NCI-H510A treated with DMSO at 0.1 percent for 48 hours (cell line): ENCODE data around the gene ATP13A1.

Experiments used
- DNase-seq: peaks from one replicate; lab custom pipeline; 2025; lab: John Stamatoyannopoulos, UW

ATP13A1 gene

DNA sequence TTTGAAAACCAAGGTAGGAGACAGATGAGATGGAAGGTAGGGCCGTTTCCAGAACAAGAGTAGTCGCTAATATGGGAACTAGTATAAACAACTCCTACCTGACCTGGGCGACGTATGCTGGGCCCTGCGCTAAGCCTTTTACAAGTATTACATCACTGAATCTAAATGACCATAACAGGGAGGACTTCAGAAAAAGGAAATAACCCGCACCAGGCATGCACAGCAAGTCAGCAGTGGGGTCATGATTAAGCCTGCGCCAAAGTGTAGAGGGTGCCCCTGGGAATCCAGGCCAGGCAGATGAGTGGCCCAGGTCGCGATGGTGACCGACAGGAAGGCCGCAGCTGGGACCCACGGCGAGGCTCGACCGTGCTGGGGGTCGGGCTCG lies 613 bp downstream of the ATP13A1 start:
- DNase-seq: no peak

DNA sequence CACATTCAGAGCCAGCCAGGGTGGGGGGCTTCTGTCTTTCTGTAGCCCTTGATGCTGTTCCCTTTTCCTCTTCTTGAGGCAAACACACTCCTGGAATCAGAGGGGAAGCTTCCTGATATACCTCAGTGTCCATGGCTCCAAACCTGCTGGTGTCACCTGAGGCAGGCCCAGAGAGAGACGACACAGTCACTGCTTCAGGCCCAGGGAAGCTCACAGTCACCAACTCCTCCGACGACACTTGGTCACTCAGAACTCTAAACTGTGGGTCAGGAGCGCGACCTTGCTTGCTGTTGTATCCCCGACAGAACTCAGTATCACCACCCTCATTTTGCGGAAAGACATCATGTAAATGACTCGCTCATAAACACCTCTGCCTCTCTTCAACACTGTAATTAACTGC lies 1.1 kb downstream of the ATP13A1 start:
- DNase-seq: no peak

DNA sequence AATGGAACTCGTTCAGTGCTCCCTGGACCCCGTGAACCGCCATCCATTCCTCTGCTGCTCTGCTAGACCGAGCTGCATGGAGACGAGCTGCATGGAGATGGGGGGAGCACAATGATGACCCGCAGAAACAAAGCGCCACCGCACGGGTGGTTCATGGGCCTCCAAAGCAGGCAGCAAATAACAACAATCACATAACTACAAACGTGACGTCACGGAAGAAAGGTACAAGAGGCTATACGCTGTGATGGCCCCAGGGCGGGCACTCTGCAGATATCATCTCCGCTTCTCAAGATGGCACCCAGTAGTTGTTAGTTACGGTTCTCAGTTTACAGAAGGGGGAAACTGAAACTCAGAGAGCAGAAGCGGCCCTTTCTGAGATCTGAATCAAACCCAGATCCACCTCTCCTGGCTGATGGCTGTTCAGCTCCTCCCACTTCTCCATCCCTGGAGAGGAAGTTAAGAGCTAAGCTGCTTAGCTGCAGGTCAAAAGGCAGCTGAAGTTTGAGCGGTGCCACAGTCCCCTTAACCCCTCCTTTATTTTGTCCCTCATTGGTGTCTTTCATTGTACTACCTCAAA lies 1.7 kb downstream of the ATP13A1 start:
- no peak for DNase-seq

DNA sequence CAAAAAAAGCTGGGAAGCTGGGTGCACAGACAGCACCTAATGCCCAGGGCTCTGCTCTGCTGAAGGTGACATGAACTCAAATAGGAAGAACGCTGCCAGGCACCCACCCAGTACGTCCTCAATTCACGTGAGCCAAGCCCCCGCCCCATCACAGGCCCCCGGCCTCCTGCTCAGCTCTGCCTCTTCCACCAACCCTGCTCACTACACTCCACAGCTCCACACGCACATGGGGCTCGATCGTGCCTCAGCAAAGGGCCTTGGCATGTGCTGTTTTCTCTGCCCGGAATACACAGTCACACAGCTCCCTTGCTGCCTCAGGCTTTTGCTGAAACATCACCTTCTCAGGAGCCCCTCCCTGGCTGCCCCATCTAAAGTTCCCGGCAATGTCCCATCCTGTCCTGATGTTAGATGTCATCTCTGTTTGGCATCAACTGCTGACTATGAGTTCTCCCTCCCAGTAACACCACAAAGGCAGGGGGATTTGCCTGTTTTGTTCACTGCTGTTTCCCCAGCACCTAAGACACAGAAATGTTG lies 2.3 kb downstream of the ATP13A1 start:
- DNase-seq: no peak

DNA sequence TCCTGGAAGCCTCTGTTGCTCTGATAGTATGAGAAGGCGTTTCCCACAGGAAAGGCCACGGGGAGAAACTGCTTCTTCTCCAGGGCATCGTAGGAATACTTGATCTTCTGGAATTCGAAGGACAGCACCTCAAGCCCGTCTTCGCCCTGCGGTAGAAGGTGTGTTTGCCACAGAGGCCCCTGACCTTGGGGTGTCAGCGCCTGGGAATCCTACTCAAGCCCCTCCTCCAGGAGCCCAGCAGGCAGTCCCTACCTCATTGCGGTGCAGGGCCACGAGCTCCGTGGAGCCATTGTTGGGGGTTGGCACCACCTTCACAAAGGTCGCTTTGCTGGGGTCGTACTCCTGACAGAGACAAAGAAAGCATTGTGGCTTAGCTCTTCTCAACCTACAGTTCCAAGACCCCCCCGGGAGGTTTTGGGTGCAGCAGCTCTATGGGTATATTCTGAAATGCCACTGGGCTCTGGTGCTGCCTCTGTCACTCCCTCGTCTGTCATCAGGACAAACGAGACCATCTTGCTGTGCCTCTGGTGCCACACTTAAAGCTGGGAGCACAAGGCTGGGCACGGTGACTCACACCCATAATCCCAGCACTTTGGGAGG lies 3.7 kb downstream of the ATP13A1 start:
- DNase-seq: no peak

DNA sequence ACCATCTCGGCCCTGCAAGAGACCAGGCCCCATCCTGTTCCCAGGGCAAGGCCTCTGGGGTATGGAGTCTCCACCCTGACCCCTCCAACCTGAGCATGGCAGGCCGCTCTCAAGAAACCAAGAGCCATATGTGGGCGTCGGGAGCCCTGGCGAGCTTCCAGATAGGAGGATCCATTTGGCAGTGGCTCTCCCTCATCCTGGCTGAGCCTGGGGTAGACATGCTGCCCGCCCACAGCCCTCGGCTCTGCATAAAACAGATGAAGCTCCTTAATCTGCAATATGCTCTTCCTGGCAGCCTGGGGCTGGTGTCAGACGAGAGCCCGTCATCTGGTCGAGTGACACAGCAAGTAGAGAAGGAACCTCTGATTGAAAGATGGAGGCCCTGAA lies 6.1 kb downstream of the ATP13A1 start:
- no peak for DNase-seq

DNA sequence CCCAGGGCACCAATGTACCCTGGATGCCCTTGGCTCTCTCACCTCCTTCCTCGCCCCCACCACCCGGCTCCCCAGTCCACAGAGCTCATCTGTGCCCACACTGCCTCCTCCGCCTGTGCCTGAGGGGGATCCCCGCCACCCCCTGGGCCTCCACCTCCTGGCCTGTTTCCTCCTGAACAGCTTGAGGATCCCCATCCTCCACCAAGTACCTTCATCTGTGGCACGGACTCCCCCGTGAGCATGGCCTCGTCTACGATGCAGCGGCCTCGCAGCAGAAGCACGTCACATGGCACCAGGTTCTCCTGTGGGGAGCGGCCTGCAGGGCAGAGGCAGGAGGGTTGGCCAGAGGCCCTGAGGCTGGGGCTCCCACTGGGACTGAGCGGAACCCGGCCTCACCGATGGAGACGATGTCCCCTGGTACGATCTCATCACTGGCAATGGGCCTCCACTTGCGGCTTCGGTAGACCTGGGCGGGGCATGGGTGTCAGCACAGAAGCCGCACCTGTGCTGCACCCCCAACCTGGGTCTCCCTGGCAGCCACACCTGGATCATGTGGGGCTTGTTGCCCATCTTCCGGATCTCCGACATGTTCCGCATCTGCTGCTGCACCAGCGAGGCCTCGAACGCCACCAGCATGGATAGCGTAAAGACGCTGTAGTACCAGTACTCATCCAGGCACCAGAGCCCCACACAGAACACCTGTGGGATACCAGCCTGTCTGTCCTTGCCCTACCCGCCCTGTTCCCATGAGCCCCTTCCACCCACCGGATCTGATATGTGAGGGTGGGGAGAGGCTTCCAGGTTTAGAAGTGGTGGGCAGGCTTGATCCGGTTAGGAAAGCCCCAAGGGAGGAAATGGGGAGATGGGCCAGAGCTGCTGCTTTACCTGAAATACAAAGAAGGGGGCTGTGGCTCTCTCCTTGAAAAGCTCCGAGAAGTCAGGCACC lies 6.8 kb downstream of the ATP13A1 start:
- DNase-seq: no peak

DNA sequence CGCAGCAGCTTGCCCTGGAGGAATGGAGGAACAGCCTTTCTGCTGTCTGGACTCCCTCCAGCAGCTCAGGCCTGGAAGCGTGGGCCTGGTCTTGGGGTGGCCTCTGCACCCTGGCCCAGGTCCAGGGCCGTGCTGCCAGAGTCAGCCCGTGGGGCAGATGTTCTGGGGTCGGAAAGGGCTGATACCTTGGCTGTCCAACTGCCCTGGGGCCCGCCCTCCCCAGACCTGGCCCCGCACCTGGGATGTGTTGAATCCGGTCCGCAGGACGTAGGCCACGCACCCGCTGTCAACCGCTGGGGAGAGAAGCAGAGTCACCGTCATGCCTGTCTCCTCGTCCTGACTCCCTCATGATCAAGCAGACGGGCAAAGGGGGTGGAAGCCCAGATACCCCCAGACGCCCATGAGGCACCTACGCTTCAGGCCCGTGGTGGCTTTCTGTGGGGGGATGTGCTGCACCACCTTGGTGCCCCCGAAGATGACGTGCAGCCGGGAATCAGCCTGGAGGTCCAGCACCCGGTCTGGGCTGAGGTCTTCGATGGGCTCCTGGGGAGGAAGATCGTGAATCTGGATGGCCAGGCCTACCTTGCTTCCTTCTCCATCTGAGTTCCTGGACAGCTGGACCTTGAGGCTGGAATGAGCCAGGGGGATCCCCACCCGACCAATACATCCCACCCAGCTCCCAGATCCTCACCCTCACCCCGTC lies 7.7 kb downstream of the ATP13A1 start:
- DNase-seq: no peak

DNA sequence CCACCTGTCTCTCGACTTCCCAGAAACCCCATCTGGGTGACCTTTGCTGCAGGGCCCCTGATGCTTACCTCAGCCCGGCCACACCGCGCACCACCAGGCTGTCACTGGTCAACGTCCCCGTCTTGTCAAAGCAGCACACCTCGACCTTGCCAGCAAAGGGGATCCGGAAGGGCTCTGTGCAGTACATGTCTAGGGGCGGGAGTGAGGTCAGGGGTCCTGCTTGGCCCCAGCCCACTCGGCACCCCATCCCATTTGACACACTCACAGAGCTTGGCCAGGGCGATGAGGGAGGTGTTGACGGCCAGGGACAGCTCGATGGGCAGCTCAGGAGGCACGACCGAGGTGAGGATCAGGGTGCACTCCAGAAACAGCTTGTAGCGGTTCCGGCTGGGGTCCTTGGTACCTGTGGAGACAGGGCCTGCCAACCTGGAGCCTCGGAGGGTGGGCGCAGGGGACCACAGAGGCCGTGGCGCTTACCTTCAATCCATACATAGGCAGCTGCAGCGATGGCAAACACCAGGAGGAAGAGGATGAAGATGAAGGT lies 8.4 kb downstream of the ATP13A1 start:
- no peak for DNase-seq

DNA sequence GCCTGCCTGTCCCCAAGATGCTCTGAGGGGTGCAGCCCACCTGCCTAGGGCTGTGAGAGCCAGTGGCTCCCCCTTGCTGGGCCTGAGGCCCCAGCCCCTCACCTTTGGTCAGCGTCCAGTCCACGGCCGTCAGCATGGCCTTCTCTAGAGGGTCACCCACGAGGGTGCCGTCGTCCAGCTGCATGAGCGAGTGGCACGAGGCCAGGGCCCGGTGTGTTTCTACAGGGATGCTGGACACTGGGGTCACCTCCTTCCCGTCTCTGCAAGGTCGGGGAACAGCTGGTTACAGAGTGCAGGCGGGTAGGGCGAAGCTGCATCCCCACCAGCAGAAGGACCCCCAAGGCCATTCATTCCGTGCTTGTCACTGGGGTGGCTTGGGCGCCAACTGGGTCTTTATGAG lies 9.0 kb downstream of the ATP13A1 start:
- DNase-seq: no peak

DNA sequence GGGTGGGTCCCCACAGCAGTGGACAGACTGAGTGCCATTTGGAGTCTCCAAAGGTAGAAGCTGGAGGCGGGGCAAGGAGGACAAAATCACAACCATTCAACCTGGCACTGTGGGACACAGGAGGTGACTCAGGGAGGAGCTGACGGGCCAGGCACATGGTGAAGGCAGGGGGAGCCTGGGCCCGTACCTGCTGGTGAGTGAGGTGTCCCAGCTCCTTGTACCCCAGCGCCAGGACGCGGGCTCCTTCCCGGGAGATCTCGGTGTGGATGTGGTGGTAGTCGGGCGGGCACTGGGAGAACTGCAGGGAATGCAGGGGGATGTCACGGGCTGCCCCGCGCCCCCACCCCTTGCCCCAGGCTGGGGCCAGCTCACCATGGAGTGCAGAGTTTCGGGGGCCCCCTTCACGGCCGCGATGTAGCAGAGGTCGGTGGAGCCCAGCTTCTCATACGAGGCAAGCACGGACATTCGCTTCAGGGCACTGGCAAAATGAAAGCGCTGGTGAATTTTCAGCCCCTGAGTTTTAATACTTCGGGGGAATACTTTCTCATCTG lies 9.8 kb downstream of the ATP13A1 start:
- no peak for DNase-seq

DNA sequence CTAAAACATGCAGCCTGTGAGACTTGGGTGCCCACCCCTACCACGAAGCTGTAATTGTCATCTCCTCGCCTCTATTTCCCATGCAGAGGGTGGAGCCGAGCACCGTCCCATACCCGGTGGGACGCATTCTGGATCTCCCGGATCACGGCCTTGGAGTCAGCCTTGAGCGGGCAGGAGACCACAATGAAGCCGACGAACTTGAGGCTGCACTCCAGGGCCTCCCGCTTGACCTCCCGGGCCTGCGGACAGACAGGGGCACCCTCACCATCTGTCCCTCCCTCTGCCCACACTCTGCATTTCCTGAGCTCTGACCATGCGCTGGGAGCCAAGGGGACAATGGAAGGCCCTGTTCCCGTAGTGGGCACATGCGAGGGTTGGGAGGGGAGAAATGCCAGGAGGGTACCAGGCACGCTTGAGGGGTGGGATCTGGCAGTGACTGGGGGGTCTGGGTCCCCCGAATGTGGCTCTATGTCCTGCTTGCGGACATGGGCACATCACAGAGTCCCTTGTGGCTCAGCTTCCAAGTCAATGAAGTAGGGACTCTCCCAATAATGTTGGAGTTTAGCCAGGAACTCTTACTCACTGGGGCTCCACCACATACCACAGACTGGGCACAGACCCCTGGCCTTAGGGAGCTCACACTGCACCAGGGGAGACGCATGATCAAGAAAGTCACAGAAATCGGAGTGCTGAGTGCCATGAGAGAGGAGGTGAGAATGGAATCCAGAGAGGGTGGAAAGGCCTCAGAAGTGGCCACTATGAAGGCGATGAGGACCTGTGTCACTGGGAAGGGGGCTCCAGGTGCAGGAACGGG lies 10.8 kb downstream of the ATP13A1 start:
- DNase-seq: no peak

DNA sequence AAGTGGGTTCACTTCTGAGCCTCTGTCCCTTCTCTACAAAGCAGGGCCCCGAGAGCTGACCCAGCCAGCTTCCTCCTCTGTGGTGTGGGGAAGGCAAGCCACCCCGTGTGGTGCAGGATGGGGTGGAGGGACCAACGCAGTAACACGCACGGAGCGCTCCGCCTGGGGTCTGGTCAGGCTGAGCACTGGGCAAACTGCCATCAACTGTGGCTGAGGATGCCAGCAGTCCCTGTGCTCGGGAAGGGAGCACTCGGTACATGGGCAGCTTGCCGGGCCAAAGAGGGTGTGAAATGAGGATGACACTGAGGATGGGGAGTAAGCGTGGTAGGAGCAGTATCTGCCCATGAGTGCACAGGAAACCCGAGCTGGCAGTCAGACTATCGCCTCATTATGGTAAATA lies 12.4 kb downstream of the ATP13A1 start:
- DNase-seq: no peak

DNA sequence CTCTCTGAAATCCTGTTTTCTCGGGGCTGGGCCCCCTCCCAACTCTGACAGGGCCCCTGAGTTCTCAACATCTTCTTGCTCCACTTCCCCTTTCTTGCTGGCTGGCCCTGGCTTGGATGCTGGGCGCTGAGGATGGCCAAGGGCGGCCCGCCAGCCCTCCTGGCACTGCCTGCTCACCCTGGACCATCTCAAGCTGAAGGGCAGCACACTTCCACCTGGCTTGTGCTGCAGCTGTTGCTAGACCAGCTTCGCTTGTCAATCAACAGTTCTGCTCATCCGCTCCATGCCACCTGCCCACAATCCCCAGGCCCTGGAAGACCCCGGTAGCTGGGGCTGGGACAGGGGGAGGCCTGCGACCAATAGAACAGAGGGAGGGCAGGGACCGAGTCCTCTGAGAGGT lies 13.1 kb downstream of the ATP13A1 start:
- DNase-seq: no peak

DNA sequence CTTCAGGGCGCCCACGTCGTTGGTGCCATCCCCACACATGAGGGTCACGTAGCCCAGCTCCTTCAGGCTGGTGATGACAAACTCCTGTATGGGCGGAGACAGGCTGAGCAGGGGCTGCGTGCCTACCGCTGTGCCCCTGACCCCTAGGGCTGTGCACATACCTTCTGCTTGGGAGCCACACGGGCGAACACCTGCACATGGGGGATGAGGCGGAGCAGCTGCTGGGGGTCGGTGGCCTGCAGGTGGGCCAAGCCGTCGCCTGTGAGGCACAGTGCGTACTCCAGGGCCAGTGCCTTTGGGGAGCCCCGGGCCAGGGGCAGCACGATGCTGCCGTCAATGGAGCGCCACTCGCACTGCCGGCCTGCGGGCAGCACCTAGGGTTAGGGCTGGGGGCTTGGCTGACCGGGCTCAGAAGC lies 13.9 kb downstream of the ATP13A1 start:
- DNase-seq: no peak

DNA sequence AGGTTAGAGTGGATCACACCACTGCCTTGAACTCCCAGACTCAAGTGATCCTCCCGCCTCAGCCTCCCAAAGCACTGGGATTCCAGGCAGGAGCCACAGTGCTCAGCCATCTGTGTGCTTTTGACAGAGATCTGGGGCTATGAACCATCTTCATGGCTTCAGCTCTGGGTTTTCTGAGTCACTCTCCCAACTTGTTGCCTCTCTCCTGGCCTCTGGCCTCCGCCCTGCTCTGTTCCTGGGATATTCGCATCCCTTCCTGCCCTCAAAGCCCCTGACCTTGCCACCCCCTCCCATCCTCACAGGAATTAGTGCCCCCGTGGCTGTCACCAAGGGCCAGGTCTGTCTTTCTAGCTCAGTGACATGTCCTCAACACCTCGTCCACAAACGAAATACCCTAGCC lies 14.3 kb downstream of the ATP13A1 start:
- DNase-seq: no peak

DNA sequence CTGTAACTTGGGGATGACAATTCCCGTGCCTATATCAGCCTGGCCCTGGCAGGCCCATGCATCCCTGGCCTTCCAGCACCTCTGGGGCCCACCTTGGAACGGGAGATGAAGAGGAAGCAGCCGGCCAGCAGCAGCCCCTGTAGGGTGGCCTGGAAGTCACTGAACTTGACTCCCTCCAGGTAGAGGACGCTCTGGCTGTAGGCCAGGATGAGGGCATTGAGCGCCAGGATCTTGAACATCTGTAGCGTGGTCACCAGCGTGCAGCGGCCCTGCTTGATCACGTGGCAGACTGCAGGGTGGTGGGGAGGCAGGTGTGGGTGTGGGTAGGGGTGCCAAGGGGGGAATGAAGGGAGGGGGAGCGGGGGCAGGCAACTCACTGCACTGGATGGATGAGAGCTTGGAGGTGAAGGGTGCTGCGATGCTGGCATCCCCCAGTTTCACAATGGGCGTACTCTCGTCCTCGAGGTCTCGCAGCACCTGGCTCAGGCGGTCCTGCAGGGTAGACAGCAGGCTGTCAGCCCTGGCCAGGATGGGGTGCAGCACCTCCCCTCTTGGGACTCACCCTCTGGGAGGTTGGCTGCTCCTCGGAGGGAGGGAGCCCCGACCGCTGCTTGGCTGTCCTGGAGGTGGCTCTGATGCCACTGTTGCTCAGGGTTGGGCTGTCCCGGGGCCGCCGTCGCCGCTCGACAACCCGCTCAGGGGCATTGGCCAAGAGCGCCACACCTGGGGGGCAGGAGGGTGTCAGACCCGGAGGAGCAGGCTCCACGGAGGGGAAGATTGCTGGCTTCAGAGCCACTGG lies 16.2 kb downstream of the ATP13A1 start:
- no peak for DNase-seq

DNA sequence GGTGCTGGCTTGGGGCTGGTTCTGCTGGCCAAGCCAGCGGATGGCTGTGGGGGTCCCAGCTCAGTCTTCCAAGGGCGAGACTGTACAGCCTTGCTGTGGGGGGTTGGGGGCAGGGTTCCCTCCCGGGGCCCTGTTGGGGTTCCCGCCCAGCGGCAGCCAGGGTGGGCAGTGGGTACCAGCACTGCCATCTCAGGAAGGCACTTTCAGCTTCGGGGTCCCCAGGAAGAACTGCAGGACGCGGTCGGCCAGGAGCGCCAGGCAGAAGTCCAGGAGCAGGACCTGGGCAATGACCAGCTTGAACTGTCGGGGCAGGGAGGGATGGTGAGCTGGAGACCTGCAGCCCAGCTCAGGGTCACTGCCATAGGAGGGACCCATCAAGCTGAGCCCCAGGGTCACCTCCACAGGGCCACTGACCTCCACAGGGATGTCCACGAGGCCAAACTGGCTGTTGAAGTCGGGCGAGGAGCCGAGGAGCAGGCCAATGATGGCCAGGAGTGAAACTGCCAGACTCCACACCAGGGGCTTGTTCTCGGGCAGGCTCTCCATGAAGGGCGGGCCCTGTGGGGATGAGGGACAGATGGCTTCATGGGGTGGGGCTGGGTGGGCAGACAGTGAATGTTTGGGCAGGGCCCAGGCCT lies 18.1 kb downstream of the ATP13A1 start:
- DNase-seq: no peak

DNA sequence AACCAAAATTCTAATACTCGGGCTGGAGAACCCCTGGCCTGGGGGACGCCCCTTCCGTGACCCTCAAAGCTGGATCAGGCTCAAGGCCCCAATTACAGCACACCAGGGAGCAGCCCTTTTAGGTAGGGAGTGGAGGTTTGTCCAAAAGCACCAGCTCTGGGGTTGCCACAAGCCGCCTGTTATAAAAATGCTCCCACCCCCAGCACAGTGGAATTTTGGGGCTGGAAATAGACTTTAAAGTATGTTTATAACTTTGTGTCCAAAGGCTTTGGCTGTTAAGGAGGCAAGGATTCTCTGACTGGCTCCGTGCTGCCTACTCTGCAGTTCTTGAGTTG lies 19.5 kb downstream of the ATP13A1 start:
- no peak for DNase-seq
